CMK (cell line): ENCODE results near the gene DAGLB.
A peak's percentile ranks its signal among the peaks of the same experiment; 100 is the strongest.
"Not testable (repeated sequence)": the region's sequence is repeated elsewhere in the genome, so short reads cannot be mapped to it uniquely, and the experiment has no call there.

Experiments used
- DNase-seq: peaks from one replicate; pipeline ENCODE4 v3.0.0-alpha.2; 2010; ENCODE audit warnings: low read depth

The DAGLB gene, protein sequence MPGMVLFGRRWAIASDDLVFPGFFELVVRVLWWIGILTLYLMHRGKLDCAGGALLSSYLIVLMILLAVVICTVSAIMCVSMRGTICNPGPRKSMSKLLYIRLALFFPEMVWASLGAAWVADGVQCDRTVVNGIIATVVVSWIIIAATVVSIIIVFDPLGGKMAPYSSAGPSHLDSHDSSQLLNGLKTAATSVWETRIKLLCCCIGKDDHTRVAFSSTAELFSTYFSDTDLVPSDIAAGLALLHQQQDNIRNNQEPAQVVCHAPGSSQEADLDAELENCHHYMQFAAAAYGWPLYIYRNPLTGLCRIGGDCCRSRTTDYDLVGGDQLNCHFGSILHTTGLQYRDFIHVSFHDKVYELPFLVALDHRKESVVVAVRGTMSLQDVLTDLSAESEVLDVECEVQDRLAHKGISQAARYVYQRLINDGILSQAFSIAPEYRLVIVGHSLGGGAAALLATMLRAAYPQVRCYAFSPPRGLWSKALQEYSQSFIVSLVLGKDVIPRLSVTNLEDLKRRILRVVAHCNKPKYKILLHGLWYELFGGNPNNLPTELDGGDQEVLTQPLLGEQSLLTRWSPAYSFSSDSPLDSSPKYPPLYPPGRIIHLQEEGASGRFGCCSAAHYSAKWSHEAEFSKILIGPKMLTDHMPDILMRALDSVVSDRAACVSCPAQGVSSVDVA

DNA sequence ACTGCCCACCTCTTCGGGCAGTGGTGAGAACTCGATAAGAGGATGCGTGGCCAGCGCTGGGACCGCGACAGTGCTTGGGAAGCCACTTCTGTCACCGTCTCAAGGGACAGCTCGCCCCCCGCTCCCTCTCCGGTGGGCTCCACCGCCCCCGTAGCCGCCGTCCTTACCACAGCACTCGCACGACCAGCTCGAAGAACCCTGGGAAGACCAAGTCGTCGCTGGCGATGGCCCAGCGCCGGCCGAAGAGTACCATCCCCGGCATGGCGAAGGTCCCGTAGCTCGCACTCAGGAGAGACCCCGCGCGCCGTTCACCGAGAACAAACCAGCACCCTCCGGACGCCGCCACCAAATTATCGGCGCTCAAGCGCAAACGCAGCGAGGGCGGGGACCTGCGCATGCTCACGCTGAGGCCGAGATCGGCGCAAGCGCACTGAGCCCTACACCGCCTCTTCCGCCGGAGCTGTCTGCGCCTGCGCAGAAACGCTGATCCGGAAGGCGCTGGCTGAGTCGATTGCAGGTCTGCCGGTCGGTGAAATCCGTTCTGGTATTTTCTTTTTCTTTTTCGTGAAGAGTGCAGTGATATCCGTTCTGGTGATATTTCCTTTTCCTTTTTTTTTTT is at the start of gene DAGLB:
TSS of gene DAGLB (minus strand) at position 374 of the 619 bp plus-strand sequence. CDS start at position 262, 112 bp downstream.
- DNase-seq = peak; percentile 82

DNA sequence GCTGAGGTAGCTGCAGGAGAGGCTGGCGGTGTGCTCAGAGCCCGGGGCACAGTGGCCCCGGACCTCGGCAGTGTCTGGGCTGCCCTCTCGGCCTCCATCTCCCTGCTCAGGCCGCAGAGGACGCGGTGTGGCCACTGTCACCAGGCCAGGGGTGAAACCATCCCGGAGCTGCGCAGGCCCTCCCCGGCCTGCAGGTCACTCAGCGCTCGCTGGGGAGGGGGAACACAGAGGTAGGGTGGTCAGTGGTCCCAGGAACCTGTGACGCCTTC is 49.8 kb upstream of the DAGLB start:
- no peak for DNase-seq

DNA sequence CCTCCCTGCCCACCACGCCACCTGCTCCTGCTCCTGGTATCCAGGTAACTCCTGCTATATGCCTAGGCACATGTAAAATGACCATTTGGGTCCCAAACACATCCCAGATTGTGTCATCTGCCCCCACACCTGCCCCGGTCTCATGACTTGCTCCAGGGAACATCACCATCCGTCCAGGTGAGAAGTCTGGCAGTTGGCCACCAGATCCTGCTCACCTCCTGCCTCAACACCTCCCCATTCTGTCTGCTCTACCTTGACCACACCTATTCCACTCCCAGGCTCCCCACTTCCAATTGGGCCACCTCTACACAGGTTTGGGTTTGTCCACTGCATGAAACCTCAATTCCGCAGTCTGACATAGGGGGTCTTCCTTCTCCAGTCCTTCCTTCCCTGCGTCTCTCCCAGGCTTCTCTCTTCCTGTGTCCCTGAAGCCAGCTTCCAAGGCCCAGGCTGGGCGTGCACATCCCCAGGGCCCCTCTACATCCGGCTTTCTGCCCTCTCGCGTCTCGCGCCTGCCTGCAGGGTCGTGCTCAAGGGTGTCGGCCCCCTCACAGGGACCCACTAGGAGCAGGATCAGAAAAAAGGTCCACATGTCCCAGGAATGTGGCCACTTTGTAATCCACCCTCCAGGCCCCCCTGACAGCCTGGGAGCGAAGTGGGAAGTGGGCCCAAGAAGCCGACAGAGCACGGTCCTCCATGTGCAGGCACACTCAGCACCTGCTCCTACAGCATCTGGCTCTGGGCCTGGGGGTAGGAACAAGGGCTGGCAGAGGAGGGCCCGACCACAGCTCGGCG is 49.3 kb upstream of the DAGLB start:
- DNase-seq = no peak

DNA sequence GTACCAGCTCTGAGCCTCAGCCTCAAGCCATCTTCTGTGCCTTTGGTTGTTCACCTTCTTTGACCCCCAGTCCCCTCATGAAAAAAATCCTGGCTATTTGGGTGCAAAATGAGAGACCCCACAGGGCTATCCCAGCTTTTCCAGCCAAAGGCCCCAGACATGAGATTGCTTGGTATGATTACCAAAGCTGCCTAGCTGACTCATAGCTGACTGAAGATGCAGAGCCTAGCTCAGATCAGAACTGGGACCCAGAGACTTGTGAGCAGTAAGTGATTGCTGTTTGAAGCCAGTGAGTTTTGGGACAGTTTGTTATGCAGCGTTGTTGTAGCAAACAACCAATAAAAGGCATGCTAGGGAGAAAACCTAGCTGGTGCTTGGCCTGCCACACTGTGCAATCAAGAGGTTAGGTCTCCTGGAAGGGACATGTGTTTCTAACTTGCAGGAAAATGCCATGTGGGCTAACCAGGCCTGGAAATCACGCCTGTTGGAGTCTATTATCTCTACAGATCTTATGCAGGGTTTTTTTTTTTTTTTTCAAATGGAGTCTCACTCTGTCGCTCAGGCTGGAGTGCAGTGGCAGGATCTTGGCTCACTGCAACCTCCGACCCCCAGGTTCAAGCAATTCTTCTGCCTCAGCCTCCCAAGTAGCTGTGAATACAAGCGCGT is 48.0 kb upstream of the DAGLB start:
- no peak for DNase-seq

DNA sequence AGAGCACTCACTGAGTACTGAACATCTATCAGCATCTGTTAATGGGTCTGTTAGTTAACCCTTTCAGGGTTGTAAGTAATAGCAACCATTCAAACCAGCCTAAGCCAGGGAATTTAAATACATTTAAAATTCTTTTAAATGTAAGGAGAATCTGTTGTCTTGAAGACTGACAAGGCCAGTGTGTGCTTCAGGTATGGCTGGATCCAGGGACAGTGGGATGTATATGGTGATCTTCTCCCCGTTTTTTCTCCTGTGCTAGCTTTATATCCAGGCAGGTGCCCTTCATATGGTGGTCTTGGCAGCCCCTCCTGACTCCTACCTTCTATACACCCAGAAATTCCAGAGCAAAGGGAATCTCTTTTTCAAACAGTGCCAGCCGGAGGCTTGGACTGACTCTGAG is 46.6 kb upstream of the DAGLB start:
- no peak for DNase-seq

DNA sequence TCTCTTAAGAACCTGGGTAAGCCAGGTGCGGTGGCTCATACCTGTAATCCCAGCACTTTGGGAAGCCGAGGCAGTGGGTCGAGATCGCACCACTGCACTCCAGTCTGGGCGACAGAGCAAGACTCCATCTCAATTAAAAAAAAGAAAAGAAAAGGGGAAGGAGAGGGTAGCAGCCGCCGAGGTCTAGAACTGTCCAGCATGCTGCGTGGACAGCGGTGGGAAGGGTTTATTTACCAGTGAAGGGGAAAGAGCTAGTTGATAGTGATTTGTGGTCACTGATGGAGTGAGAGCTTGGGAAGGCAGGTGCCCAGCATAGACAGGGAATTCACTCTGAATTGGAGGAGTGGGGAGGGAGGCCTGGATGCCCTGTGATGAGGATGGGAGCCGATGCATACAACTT is 43.4 kb upstream of the DAGLB start:
- DNase-seq = no peak

DNA sequence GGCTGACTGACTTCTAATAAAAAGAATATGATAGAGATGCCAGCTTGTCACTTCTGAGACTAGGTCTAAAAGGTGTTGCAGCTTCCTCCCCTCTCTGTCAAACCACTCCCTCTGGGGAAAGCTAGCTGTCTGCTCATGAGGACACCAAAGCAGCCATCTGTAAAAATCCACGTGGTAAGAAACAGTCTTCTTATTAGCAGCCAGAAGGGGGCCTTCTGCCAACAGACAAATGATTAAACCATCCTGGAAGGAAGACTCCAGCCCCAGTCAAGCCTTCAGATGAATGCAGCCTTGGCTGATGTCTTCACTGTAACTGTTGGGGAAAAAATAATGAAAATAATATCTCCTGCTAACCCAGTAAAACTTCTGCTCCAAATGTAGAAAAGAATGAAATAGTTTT is 41.9 kb upstream of the DAGLB start:
- DNase-seq = no peak

DNA sequence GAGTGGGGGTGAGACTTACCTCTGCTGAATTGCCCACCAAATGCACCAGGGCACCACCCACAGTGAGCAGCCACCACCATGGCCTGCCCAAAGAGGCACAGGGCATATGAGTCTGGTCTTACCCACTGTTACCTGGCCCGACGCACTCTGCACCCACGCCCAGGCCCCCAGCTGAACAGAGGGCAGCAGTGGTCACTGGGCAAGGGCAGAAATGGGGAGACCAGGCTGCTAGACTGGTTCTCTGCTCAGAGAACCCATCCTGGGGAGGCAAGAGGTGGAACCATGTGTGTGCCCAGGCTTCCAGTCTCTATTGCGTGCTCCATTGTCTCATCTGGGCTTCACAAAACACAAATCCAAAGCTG is 39.4 kb upstream of the DAGLB start:
- no peak for DNase-seq

DNA sequence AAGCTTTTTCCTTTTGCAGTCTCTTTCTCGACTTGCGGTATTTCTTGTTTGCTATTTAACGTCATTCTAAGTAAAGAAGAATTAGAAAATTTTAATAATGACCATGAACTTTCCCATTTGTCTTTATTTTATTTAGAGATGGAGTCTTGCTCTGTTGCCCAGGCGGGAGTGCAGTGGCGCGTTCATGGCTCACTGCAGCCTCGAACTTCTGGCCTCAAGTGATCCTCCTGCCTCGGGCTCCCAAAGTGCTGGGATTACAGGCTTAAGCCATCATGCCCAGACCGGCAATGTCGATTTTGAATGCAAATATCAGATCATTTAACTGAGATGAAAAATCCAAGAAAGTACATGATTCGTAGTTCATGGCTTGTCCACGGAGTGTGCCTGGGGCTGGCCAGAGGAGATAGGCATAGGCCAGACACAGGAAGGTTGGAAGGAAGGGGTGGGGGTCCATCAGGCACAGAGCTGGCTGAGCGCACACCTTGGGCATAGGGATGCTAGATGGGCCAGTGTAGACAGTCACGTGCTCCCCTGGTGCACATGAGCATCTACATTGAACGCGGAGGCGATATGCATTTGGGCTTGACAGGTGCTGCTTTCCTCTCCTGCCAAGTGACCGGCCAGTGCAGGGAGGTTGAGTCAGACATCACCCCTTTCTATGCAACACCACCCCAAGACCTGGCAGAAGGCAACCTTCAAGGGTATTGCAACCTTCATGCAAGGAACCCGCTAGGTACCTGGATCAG is 38.9 kb upstream of the DAGLB start:
- DNase-seq = no peak

DNA sequence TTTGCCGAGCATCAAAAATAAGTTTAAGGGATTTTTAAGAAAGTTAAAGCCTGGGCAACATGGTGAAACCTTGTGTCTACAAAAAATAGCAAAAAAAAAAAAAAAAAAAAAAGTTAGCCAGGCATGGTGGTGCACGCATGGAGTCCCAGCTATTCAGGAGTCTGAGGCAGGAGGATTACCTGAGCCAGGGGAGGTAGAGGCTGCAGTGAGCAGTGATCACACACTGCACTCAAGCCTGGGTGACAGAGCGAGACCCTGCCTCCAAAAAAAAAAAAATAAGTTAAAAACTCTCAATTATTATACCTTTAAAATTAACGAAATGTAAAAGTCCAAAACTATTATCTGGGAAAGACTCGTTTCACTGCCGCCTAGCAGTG is 35.0 kb upstream of the DAGLB start:
- DNase-seq = no peak

DNA sequence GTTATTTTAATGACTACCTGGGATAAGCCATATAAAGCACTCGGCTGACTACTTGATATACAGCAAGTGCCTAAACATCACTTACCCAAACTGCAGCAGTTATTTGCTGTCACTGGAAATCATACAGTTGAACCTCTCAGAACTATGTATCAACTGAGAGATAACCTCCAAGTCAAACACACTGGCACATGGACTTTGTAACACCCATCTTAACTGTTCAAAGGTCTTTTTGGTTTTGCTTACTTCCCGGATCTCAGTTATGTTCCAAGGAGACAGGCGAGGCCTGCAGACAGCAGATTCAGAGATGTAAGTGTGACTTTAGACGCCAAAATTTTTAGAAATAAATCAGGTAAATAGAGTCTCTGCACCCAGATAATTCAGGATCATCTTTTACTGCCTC is 34.6 kb upstream of the DAGLB start:
- DNase-seq = no peak

DNA sequence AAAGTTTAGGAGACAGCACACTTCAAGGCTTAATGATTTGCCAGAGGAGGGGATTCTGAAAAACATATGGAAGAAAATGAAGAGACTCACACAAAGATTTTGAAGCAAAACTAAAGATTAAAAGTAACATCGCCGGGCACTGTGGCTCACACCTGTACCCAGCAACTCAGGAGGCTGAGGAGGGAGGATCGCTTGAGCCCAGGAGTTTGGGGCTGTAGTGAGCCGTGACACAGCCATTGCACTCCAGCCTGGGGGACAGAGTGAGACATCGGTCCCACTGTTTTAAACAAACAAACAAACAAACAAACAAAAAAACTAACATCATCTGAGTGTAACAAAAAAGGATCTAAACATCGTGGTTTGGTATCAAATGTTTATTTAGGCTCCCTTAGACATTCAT is 33.7 kb upstream of the DAGLB start:
- no peak for DNase-seq

DNA sequence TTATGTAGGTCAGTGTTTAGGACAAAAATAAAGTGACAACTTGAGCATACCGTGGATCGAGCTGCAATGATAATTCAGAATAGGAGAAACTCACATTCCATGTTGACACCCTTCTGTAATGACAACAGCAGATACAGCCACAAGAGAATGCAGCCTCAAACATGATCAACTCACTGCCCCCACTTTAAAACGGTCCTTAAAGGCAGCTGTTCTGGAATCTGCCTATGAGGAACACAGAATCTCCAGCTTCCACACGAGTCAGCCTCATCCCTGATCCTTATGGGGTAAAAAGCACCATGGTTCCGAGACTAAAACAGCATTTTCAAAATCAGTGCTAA is 32.5 kb upstream of the DAGLB start:
- no peak for DNase-seq

DNA sequence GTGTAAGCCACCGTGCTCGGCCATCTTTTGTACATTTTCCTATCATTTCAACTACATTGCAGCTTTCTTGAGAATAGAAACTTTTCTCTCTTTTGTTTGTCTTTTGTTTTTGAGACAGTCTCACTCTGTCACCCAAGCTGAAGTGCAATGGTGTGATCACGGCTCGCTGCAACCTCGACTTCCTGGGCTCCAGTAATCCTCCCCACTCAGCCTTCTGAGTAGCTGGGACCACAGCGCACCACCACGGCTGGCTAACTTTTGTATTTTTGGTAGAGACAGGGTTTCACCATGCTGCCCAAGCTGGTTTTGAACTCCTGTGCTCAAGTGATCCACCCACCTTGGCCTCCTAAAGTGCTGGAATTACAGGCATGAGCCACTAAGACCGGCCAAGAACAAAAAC is 31.3 kb upstream of the DAGLB start:
- DNase-seq = no peak

DNA sequence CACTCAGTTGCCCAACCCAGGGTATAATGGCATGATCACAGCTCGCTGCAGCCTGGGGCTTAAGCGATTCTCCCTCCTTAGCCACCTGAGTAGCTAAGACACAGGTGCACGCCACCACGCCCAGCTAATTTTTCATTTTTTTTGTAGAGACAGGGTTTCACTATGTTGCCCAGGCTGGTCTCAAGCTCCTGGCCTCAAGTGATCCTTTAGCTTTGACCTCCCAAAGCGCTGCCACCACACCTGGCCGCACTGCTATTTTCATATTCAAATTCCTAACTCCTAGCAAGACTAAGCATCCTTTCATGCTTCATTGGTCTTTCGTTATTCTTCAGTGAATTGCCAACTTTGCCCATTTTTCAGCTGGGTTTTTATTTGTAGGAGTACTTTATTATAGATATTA is 30.4 kb upstream of the DAGLB start:
- DNase-seq = no peak

DNA sequence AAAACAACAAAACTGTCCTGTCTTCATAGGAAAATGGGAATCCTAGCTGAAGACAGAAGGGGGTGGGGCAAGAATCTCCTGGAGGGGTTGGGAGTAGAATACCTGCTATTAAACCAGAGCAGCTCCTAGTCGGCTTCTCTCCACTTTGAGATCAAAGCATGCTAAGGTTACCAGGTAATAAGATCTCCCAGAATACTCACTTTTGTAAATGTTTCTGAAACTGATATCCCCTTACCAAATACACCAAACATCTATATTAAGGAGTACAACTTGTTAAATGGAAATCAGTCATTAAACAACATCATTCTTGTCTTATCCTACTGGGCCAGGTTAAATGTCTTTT is 29.5 kb upstream of the DAGLB start:
- no peak for DNase-seq

DNA sequence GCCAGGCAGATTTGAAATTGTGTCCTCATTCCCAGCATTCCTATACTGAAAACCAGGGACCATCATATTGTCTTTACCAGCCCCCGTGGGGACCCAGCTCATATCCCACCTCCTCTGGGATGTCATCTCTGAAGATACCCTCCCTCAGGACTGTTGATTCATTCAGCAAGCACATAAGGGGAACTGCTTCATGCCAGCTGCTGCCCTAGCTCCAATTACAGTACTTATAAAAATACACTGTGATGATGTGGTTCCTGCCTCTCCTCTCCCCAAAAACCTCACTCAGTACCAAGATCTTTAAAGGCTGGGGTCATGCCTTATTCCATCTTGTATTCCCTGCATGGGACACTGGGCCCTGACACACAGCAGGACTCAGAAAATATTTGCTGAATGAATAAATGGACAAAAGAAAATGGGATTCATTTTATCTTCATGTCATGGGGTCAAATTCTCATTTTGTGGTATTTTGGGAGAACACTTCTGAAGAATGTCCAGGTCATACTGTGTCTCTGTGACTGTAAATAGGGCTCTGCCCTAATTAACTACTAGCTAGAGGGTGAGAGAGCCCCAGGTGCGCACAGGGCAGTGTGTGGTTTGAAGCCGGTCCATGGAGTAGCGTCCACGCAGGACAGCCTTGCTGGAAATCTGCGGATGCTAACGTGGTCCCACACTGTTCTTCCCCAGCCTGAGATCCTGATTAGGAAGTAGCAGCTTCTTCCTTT is 29.0 kb upstream of the DAGLB start:
- no peak for DNase-seq

DNA sequence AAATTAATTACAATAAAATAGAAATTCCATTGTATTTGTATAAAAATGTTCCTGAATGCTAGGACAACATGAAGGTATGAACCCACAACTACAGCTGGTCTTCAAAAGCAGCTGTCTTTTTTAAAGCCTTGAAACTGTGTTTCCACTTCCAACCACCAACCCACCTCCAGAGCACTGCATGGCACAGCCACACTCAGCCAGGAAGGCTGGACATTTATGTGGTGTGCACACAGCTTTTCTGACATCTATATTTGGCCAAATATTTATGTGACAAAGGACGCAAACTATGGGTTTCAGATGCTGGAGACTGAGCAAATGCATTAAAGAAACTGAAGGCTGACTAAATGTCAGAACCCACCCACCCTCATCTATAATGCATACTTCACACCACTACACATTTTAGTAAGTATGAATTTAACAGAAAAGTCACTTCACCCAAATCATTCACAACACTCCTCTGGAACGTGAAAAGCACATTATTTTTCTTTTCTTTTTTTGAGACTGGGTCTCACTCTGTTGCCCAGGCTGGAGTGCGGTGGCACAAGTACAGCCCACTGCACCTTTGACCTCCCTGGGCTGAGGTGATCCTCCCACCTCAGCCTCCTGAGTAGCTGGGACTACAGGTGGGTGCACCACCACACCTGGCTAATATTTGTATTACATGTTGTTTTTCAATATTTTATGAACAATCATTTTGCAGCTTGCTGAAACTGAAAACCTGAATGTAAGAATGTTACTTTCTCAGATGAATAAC is 27.9 kb upstream of the DAGLB start:
- DNase-seq = no peak

DNA sequence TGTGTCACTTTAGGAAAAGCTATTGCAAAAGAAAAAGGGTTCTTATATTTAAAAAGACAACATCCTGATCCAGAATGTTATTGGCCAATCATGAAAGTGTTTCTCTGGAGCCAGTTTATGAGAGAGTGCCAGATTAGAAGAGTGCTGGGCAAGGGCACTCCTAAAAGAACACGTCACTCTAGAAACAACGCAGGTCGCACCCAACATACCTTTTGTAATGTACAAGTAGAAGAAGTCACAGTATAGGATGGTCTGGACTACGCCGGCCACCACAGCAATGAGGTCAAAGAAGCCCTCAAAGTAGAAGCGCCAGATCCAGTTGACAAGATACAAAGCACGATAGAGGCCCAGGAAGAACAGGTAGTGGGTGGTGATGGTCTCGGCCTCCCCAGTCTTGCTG is 18.1 kb upstream of the DAGLB start:
- DNase-seq = no peak

DNA sequence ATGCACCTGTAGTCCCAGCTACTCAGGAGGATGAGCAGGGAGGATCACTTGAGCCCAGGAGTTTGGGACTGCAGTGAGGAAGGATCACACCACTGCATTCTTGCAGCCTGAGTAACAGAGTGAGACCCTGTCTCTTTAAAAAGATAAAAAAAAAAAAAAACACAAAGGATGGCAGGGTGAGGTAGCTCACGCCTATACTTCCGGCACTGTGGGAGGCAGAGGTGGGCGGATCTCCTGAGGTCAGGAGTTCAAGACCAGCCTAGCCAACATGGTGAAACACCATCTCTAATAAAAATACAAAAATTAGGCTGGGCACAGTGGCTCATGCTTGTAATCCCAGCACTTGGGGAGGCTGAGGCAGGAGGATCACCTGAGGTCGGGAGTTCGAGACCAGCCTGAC is 15.9 kb upstream of the DAGLB start:
- DNase-seq = not testable (repeated sequence)
